ENCODE results near the gene LARP6.
"Not testable (repeated sequence)": the region's sequence is repeated elsewhere in the genome, so short reads cannot be mapped to it uniquely, and the experiment has no call there.

LARP6 gene

GRCh38 chr15:70834999-70835398 is 19.0 kb downstream of the LARP6 start:
- no peak for DNase-seq

GRCh38 chr15:70833861-70834765 is 19.8 kb downstream of the LARP6 start:
- DNase-seq = peak; percentile 22
- in situ Hi-C loops (cut with HindIII; ENCODE audit: low pct_ligation_motif_present, low pct_unique_long_range_greater_than_20kb, low sequenced_read_pairs) = no loop called here

More at GRCh38 chr15:70834999-70835398, 19.0 kb downstream of the LARP6 start:
- in situ Hi-C loops (cut with HindIII; ENCODE audit: low pct_ligation_motif_present, low pct_unique_long_range_greater_than_20kb, low sequenced_read_pairs) = no loop called here

GRCh38 chr15:70833422-70833821 is 20.5 kb downstream of the LARP6 start:
- in situ Hi-C loops (cut with HindIII; ENCODE audit: low pct_ligation_motif_present, low pct_unique_long_range_greater_than_20kb, low sequenced_read_pairs) = no loop called here
- no peak for DNase-seq

DNA sequence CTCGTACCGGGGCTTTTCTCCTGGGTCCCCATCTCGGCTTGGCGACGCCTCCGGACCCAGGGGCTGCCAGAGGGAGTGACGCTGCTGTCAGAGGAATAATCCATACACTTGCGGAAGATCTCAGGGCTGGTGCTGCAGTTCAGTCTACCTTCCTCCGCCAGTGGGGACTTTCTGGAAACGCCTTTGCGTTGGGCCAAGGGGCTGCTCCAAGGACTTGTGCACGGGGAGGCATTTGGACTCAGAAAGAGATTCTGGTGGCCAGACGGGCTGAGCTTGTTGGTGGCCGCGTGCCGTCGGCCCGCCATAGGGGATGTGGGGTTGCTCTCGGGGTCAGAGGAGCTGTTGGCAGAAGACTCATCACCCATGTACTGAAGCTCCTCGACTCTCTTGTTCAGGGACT is 21.8 kb downstream of the LARP6 start:
- in situ Hi-C loops (cut with HindIII; ENCODE audit: low pct_ligation_motif_present, low pct_unique_long_range_greater_than_20kb, low sequenced_read_pairs) = no loop called here
- no peak for DNase-seq

DNA sequence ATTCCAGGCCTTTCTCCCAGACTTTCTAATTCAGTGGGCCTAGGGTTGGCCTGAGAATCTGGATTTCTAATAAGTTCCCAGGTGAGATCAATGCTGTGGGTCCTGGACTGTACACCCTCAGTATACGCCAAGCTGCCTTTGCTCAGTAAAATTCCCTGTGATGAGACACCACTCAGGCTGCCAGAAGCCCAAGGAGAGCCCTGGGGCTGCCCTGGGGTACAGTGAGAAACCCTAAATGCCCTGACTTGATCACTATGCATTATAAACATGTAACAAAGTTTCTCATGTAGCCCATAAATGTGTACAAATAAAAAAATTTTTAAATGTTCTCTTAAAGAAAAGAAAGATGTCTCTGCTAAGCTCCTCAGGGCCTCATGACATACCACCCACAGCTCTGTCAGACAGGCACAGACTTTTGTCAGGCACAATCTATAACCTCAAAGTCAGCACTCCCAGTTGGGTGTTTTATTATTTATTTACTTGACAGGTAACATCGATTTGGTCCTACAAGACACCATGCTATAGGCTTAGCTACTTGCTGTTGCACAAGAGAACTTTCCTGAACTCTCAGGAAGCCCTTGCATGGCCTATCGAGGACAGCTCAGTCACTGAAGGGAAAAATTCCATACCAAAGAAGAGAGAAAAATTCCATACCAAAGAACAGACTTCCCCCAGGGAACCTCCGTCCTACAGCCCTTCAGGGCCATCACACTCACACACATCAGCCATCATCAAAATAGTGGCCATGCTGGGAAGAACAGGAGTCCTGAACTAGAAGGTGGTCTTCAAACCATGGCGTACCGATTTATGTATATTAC is 22.7 kb downstream of the LARP6 start:
- in situ Hi-C loops (cut with HindIII; ENCODE audit: low pct_ligation_motif_present, low pct_unique_long_range_greater_than_20kb, low sequenced_read_pairs) = no loop called here
- no peak for DNase-seq

DNA sequence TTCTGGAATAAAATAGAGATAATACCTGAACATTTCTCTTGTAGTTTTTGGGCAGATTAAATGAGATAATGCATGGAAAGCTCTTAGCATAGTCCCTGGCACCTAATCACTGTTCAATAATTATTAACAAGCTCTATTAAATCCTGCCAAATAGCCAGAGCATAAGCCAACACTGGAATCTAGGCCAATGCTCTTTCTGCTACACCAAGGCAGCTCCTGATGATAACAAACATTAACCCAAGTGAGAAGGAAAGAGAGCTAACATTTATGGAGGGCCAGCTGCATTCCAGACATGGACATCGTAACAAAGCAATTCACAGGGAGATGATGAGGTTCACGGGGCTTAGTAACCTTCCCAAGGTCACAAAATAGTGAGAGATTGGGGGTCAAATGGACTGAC is 23.3 kb downstream of the LARP6 start:
- DNase-seq = peak; percentile 17
- in situ Hi-C loops (cut with HindIII; ENCODE audit: low pct_ligation_motif_present, low pct_unique_long_range_greater_than_20kb, low sequenced_read_pairs) = no loop called here

- no peak for DNase-seq
- in situ Hi-C loops (cut with HindIII; ENCODE audit: low pct_ligation_motif_present, low pct_unique_long_range_greater_than_20kb, low sequenced_read_pairs) = no loop called here
These were observed 24.4 kb downstream of the LARP6 start for GRCh38 chr15:70829371-70830166.

GRCh38 chr15:70827721-70828120 is 26.2 kb downstream of the LARP6 start:
- in situ Hi-C loops (cut with HindIII; ENCODE audit: low pct_ligation_motif_present, low pct_unique_long_range_greater_than_20kb, low sequenced_read_pairs) = no loop called here

GRCh38 chr15:70826634-70827033 is 27.3 kb downstream of the LARP6 start:
- DNase-seq = peak; percentile 8
- in situ Hi-C loops (cut with HindIII; ENCODE audit: low pct_ligation_motif_present, low pct_unique_long_range_greater_than_20kb, low sequenced_read_pairs) = no loop called here

More at GRCh38 chr15:70827721-70828120, 26.2 kb downstream of the LARP6 start:
- DNase-seq = no peak

- no peak for DNase-seq
- in situ Hi-C loops (cut with HindIII; ENCODE audit: low pct_ligation_motif_present, low pct_unique_long_range_greater_than_20kb, low sequenced_read_pairs) = no loop called here
These were observed 28.1 kb downstream of the LARP6 start for GRCh38 chr15:70825841-70826240.

GRCh38 chr15:70823196-70823595 is 30.8 kb downstream of the LARP6 start:
- no peak for DNase-seq
- in situ Hi-C loops (cut with HindIII; ENCODE audit: low pct_ligation_motif_present, low pct_unique_long_range_greater_than_20kb, low sequenced_read_pairs) = no loop called here

- DNase-seq = no peak
- in situ Hi-C loops (cut with HindIII; ENCODE audit: low pct_ligation_motif_present, low pct_unique_long_range_greater_than_20kb, low sequenced_read_pairs) = no loop called here
These were observed 33.7 kb downstream of the LARP6 start for GRCh38 chr15:70820214-70820613.

DNA sequence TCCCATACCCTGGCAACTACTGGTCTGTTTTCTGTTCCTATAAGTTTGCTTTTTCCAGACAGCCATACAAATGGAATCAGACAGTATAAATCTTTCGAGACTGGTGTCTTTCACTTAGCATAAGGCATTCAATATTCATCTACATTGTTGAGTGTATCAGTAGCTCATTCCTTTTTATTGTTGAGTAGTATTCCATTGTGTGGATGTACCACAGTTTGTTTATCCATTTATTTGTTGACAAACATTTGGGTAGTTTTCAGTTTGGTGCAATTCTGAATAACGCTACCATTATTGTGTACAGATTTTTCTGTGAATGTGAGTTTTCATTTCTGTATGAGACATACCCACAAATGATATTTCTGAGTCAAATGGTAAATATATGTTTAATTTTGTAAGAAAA is 35.4 kb downstream of the LARP6 start:
- in situ Hi-C loops (cut with HindIII; ENCODE audit: low pct_ligation_motif_present, low pct_unique_long_range_greater_than_20kb, low sequenced_read_pairs) = no loop called here
- DNase-seq = no peak

- in situ Hi-C loops (cut with HindIII; ENCODE audit: low pct_ligation_motif_present, low pct_unique_long_range_greater_than_20kb, low sequenced_read_pairs) = no loop called here
- DNase-seq = no peak
These were observed 36.7 kb downstream of the LARP6 start for GRCh38 chr15:70817266-70817665.

DNA sequence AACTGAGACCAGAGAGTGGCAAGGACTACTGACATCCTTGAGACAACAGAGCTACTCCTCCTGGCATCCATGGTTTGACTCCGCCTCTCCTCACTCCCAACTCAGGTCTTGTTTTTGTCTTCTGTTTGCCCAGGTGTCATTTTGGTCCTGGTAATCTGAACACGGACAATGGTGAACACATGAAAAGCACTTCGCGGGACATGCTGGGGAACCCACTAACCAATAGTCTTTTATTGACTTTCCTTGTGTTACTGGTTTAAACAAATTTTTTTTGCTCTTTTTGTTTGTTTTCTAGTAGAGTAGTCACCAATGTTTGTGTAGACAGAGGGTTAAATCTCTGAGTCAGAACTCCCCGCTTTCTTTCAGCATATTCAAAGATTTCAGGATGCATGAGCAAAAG is 38.4 kb downstream of the LARP6 start:
- in situ Hi-C loops (cut with HindIII; ENCODE audit: low pct_ligation_motif_present, low pct_unique_long_range_greater_than_20kb, low sequenced_read_pairs) = no loop called here
- DNase-seq = no peak

- DNase-seq; in situ Hi-C loops (cut with HindIII; ENCODE audit: low pct_ligation_motif_present, low pct_unique_long_range_greater_than_20kb, low sequenced_read_pairs): not testable (repeated sequence)
These were observed 38.9 kb downstream of the LARP6 start for GRCh38 chr15:70815011-70815410.

GRCh38 chr15:70812827-70813364 is 41.1 kb downstream of the LARP6 start:
- in situ Hi-C loops (cut with HindIII; ENCODE audit: low pct_ligation_motif_present, low pct_unique_long_range_greater_than_20kb, low sequenced_read_pairs) = no loop called here

DNA sequence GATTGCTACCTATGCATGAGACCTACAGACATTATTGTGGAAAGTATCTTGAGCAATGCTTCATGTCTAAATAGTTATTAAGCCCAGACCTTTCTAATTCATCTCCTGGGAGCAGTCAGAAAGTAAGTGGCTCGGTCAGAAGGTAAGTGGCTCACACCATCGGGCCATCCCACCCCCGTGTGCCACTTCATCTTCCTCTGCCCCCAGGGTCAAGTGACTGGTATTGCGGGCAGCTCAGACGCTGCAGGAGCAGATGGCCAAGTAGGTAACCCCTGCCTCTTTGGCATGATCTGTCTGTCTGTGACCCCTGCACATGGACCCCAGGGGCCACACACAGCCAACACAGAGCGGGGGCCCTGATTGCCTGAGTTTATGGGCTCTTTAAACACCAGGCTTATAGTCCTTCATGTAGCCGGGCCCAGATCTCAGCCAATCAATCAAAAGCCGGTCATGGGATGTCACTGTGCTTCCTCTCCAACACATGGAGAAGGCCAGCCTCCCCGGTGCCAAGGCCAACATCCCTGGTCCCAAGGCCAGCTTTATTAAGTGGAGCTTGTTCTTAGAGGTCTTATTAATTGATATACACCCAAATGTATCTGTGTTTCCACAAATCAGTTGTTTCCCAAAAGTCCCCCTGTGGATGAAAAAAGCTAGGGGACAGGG is 42.9 kb downstream of the LARP6 start:
- DNase-seq = no peak
- in situ Hi-C loops (cut with HindIII; ENCODE audit: low pct_ligation_motif_present, low pct_unique_long_range_greater_than_20kb, low sequenced_read_pairs) = no loop called here

More at GRCh38 chr15:70812827-70813364, 41.1 kb downstream of the LARP6 start:
- DNase-seq = no peak

Measured in ACHN (cell line).